HepG2 (cell line): ENCODE data around the gene SPIN1. TPM values are rescaled to one million over a fixed set of nuclear protein-coding genes. Genes with fewer than 3 reads are reported as not detected.

Source experiments
- ATAC-seq: fragments of 200-7000 bp; cut with Tn5 transposase; 3 replicates; pipeline ENCODE4 v1.9.1; 2020; ENCODE audit warnings: mild to moderate bottlenecking, moderate library complexity
- BruUV-seq: library from RNA; stranded (reverse); fragments of 400-500 nt; replicated peaks from 2 replicates; lab custom pipeline; 2021; lab: Mats Ljungman, UMichigan
- CTCF ChIA-PET: fragments of 300-600 bp; formaldehyde crosslinking; extraction: SDS; loops from one replicate; lab custom pipeline; 2021; ENCODE audit warnings: low total read pairs, inconsistent platforms, low intra/inter-chr PET ratio; lab: Yijun Ruan, JAX
- POLR2A ChIA-PET: fragments of 350-600 bp; sonication (Branson Sonifier 250); formaldehyde crosslinking; loops from one replicate; lab custom pipeline; 2020; ENCODE audit warnings: antibody characterized with exemption, inconsistent platforms; lab: Yijun Ruan, JAX
- DNase-seq: peaks from one replicate; pipeline ENCODE4 v3.0.0-alpha.2; 2015; ENCODE audit warnings: low spot score
- FAIRE-seq: peaks from 3 replicates; lab custom pipeline; 2011; peaks lifted over from hg19 to GRCh38; lab: Jason Lieb, UNC
- H2AFZ ChIP-seq: one replicate; pipeline ENCODE4 v1.6.1; 2011; ENCODE audit warnings: low read length, inconsistent platforms
- H3K27ac ChIP-seq: fragments of 300-600 bp; 3 replicates; pipeline ENCODE4 v1.8.0; 2011; ENCODE audit warnings: mixed run types, mild to moderate bottlenecking, mixed read lengths, low read length, inconsistent platforms; ENCODE audit not compliant: insufficient read depth; ENCODE audit errors: extremely low read length
- H3K27me3 ChIP-seq, 2 experiments: fragments of 200-600 bp in 1 of 2; 2 replicates in 1 of 2; 3 replicates in 1 of 2; pipeline versions ENCODE4 v1.6.0 to v1.8.0; 2011; ENCODE audit warnings: low read length in 2 of 2, mild to moderate bottlenecking in 2 of 2, moderate library complexity in 2 of 2, inconsistent platforms in 1 of 2; ENCODE audit not compliant: insufficient read depth in 2 of 2, control insufficient read depth in 1 of 2
- H3K36me3 ChIP-seq, 2 experiments: fragments of 200-600 bp in 1 of 2; replicated peaks in 1 of 2; 2 replicates in 1 of 2; 3 replicates in 1 of 2; pipeline versions ENCODE4 v1.5.1 to v1.8.0; 2011; ENCODE audit warnings: low read length in 2 of 2, inconsistent platforms in 1 of 2; ENCODE audit not compliant: insufficient read depth in 2 of 2, control insufficient read depth in 1 of 2
- H3K4me1 ChIP-seq: 2 replicates; pipeline ENCODE4 v1.5.1; 2012; ENCODE audit warnings: low read length, inconsistent platforms; ENCODE audit not compliant: insufficient read depth
- H3K4me2 ChIP-seq: 2 replicates; pipeline ENCODE4 v1.6.0; 2011; ENCODE audit warnings: low read depth, low read length, inconsistent platforms
- H3K4me3 ChIP-seq, 3 experiments: fragments of 200-600 bp in 1 of 3; sonication (generic), shearing (Covaris generic) in 1 of 3; replicated peaks in 1 of 3; 2 replicates each; pipeline ENCODE4 v1.5.1; 2011 to 2016; ENCODE audit warnings: low read length in 3 of 3, inconsistent platforms in 2 of 3, low read depth in 2 of 3, mild to moderate bottlenecking in 2 of 3, control low read depth in 1 of 3, mixed read lengths in 1 of 3; ENCODE audit not compliant: insufficient read depth in 1 of 3
- H3K79me2 ChIP-seq: one replicate; pipeline ENCODE4 v1.6.1; 2011; ENCODE audit warnings: low read length, inconsistent platforms; ENCODE audit not compliant: insufficient read depth
- H3K9ac ChIP-seq: 2 replicates; pipeline ENCODE4 v1.6.0; 2011; ENCODE audit warnings: mild to moderate bottlenecking, low read depth, low read length, inconsistent platforms; ENCODE audit not compliant: insufficient read depth
- H3K9me3 ChIP-seq: 2 replicates; pipeline ENCODE4 v1.5.1; 2012; ENCODE audit warnings: mild to moderate bottlenecking, low read length
- H4K20me1 ChIP-seq: 2 replicates; pipeline ENCODE4 v1.6.0; 2011; ENCODE audit warnings: inconsistent platforms, mild to moderate bottlenecking, low read length, moderate library complexity; ENCODE audit not compliant: insufficient read depth
- JUND ChIP-seq: sonication (generic); formaldehyde crosslinking; IDR thresholded peaks from 2 replicates; pipeline ENCODE4 v1.8.0; 2022; ENCODE audit warnings: mild to moderate bottlenecking, missing genetic modification reagents
- MXI1 ChIP-seq: IDR thresholded peaks from 3 replicates; pipeline ENCODE4 v1.6.1; 2012; ENCODE audit warnings: low read depth, low read length, inconsistent platforms, borderline replicate concordance
- RELA ChIP-seq: sonication (generic); formaldehyde crosslinking; IDR thresholded peaks from 2 replicates; pipeline ENCODE4 v1.4.0; 2020; ENCODE audit warnings: missing genetic modification reagents
- RFX5 ChIP-seq: IDR thresholded peaks from 2 replicates; pipeline ENCODE4 v1.6.1; 2011; ENCODE audit warnings: low read depth, low read length, improper control_type of control experiment
- RORA ChIP-seq: sonication (generic); formaldehyde crosslinking; IDR thresholded peaks from 2 replicates; pipeline ENCODE4 v1.5.0; 2020; ENCODE audit warnings: mild to moderate bottlenecking, missing genetic modification reagents, moderate library complexity
- SP4 ChIP-seq: sonication (generic); formaldehyde crosslinking; IDR thresholded peaks from 2 replicates; pipeline ENCODE4 v1.8.1; 2023; ENCODE audit warnings: mild to moderate bottlenecking, missing genetic modification reagents
- TAF15 ChIP-seq: fragments of 200-400 bp; formaldehyde crosslinking; IDR thresholded peaks from one replicate; pipeline ENCODE4 v1.6.1; 2018; ENCODE audit warnings: mild to moderate bottlenecking, low read depth, low read length; ENCODE audit not compliant: poor library complexity, severe bottlenecking
- TFDP1 ChIP-seq: IDR thresholded peaks from 2 replicates; pipeline ENCODE4 v1.6.1; 2016; ENCODE audit warnings: missing compliant biosample characterization, missing genetic modification reagents, borderline replicate concordance
- TRIM22 ChIP-seq: fragments of 450-650 bp; IDR thresholded peaks from 2 replicates; pipeline ENCODE4 v1.6.1; 2017
- YEATS2 ChIP-seq: sonication (generic); formaldehyde crosslinking; IDR thresholded peaks from 2 replicates; pipeline ENCODE4 v1.4.0; 2020; ENCODE audit warnings: missing genetic modification reagents, borderline replicate concordance
- ZBTB44 ChIP-seq: sonication (generic); formaldehyde crosslinking; IDR thresholded peaks from 2 replicates; pipeline ENCODE4 v1.4.0; 2020; ENCODE audit warnings: missing genetic modification reagents
- ZGPAT ChIP-seq: IDR thresholded peaks from 2 replicates; pipeline ENCODE4 v1.6.1; 2016; ENCODE audit warnings: mild to moderate bottlenecking
- ZNF329 ChIP-seq: sonication (generic); formaldehyde crosslinking; IDR thresholded peaks from 2 replicates; pipeline ENCODE4 v1.9.0; 2021; ENCODE audit warnings: low read depth, mild to moderate bottlenecking, missing genetic modification reagents
- ZNF354B ChIP-seq: sonication (generic); formaldehyde crosslinking; IDR thresholded peaks from 2 replicates; pipeline ENCODE4 v1.8.0; 2022; ENCODE audit warnings: mild to moderate bottlenecking, missing genetic modification reagents
- ZNF460 ChIP-seq: sonication (generic); formaldehyde crosslinking; IDR thresholded peaks from 2 replicates; pipeline ENCODE4 v1.5.1; 2020; ENCODE audit warnings: missing genetic modification reagents, mild to moderate bottlenecking, borderline replicate concordance
- ZNF484 ChIP-seq: sonication (generic); formaldehyde crosslinking; IDR thresholded peaks from 2 replicates; pipeline ENCODE4 v1.5.1; 2020; ENCODE audit warnings: mild to moderate bottlenecking, low read depth, missing genetic modification reagents, borderline replicate concordance
- ZNF614 ChIP-seq: IDR thresholded peaks from 2 replicates; pipeline ENCODE4 v1.6.1; 2018; ENCODE audit warnings: missing biosample characterization, missing genetic modification reagents, inconsistent platforms, borderline replicate concordance
- ZNF615 ChIP-seq: sonication (generic); formaldehyde crosslinking; IDR thresholded peaks from 2 replicates; pipeline ENCODE4 v1.5.0; 2020; ENCODE audit warnings: mild to moderate bottlenecking, missing genetic modification reagents, borderline replicate concordance
- ZNF766 ChIP-seq: sonication (generic); formaldehyde crosslinking; IDR thresholded peaks from 2 replicates; pipeline ENCODE4 v1.5.0; 2020; ENCODE audit warnings: missing genetic modification reagents, borderline replicate concordance
- WGBS: methylation state at CpG from one replicate; pipeline ENCODE4 v1.1.6; 2017; ENCODE audit warnings: low lambda C conversion rate; 5-methylcytosine and 5-hydroxymethylcytosine counted together
- in situ Hi-C: cut with HindIII; loops from 2 replicates; pipeline ENCODE4 v1.10.0; 2017; ENCODE audit warnings: low pct_unique_long_range_greater_than_20kb; ENCODE audit not compliant: extremely low pct_ligation_motif_present
- intact Hi-C: fragments of 100-400 bp; cut with micrococcal nuclease; formaldehyde crosslinking; loops from one replicate; pipeline ENCODE4 v1.10.0; 2022; ENCODE audit not compliant: unreplicated experiment
- polyA plus RNA-seq, 8 experiments: library from polyadenylated mRNA; depleted of rRNA in 3 of 8; stranded (reverse) in 7 of 8; unstranded in 1 of 8; fragments of >200 nt; fragmentation: Illumina TruSeq in 4 of 8; extraction: Trizol in 4 of 8; gene quantifications; 2 replicates each; pipeline versions ENCODE4 v1.2.1 to v1.2.3, GENCODE V29; 2011 to 2016; ENCODE audit warnings: low read depth in 4 of 8, missing spikeins in 1 of 8, mixed read lengths in 1 of 8; ENCODE audit not compliant: insufficient read depth in 1 of 8
- total RNA-seq, 5 experiments: library from RNA; depleted of rRNA; stranded (reverse); fragments of >200 nt; fragmentation: Illumina TruSeq; extraction: Trizol; gene quantifications; 2 replicates each; pipeline ENCODE4 v1.2.3, GENCODE V29; 2016; ENCODE audit warnings: low read depth in 1 of 5

The SPIN1 gene
- total and polyA plus RNA-seq, 2 of the 13 experiments (the other 11 are each of a cell fraction or from before 2014, with no cell fraction given): 20.0 to 24.3 TPM

- H3K4me2 ChIP-seq: no peak overlapping the region
- no peak for FAIRE-seq
These were observed 15.2 kb upstream of the SPIN1 start for GRCh38 chr9:88373045-88373444.

More at GRCh38 chr9:88373045-88373444, 15.2 kb upstream of the SPIN1 start:
- CTCF ChIA-PET: no interaction called here
- Histone ChIP-seq H3K79me2 (no peaks in the 10 kb centered on the region), H3K9me3 (peaks cover 2% of the 10 kb centered on the region; the same call in 1 of the 2 replicates), H3K27ac (no peak overlapping the region), H3K4me3 (no peak overlapping the region), H3K27me3 (peaks cover 0 to 7% of the 10 kb centered on the region in 2 experiments; a peak in 1 of 5 replicates), H3K36me3 (no peaks in the 10 kb centered on the region)
- DNase-seq (no peak), ATAC-seq (no peak)
- no TSS peak for BruUV-seq
- 0% methylated on average over 5 of the region's 5 CpGs for WGBS
- in situ Hi-C loops: no loop called here
- TF ChIP-seq MXI1: no peak
- no peak for TF ChIP-seq TRIM22
- TF ChIP-seq SP4 (CRISPR knock-in tag): no peak
- TF ChIP-seq TFDP1 (CRISPR knock-in tag): no peak
- TF ChIP-seq ZNF614 (CRISPR knock-in tag): no peak
- TF ChIP-seq RFX5: no peak
- no peak for TF ChIP-seq ZGPAT
- TF ChIP-seq YEATS2 (CRISPR knock-in tag): no peak
- no peak for TF ChIP-seq ZNF484 (CRISPR knock-in tag)
- TF ChIP-seq ZNF354B (CRISPR knock-in tag): no peak
- no peak for TF ChIP-seq ZBTB44 (CRISPR knock-in tag)
- TF ChIP-seq JUND (CRISPR knock-in tag): no peak
- TF ChIP-seq ZNF615: no peak
- no peak for TF ChIP-seq RELA
- TF ChIP-seq ZNF329 (CRISPR knock-in tag): no peak
- no peak for TF ChIP-seq ZNF460 (CRISPR knock-in tag)
- no peak for TF ChIP-seq TAF15
- TF ChIP-seq ZNF766 (CRISPR knock-in tag): no peak
- TF ChIP-seq RORA (CRISPR knock-in tag): no peak
- TF ChIP-seq, all 625 proteins: peak for 0
- H4K20me1 ChIP-seq: no peaks in the 10 kb centered on the region
- POLR2A ChIA-PET: no interaction called here
- H3K9ac ChIP-seq: no peak overlapping the region
- intact Hi-C loops: no loop called here
- H2AFZ ChIP-seq: no peak overlapping the region
- no peaks in the 10 kb centered on the region for H3K4me1 ChIP-seq
